Stimulated activated CD4-positive, alpha-beta T cell treated with anti-CD3 and anti-CD28 coated beads, Interleukin-1b, Interleukin-23, amount 100 ng/mL, for 24 hours (primary cell): ENCODE measurements around the gene PKP3.
"Not testable (repeated sequence)": the region's sequence is repeated elsewhere in the genome, so short reads cannot be mapped to it uniquely, and the experiment has no call there.

Experiments
- DNase-seq, 4 experiments: peaks; one replicate each; pipeline ENCODE4 v3.0.0-alpha.2; 2020; ENCODE audit warnings: low read depth in 4 of 4, low spot score in 1 of 4

Gene PKP3

DNA sequence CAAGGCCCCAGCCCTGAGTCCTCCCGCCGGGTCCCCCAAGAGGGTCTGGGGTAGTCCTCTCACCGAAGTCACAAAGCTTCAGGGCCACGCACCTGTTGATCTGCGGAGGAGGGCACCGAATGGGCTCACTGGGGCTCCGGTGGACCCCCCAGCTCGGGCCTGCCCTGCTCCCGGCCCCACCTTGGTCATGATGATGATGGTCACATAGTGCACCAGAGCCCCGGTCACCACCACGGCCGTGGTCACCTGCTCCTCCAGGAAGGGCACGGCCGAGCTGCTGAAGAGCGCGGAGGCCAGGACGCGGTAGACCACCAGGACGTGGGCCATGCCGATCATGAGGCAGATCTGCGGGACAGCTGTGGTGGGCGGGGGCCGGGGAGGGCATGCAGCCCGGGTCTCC, 34.3 kb downstream of the PKP3 start:
- DNase-seq = no peak

DNA sequence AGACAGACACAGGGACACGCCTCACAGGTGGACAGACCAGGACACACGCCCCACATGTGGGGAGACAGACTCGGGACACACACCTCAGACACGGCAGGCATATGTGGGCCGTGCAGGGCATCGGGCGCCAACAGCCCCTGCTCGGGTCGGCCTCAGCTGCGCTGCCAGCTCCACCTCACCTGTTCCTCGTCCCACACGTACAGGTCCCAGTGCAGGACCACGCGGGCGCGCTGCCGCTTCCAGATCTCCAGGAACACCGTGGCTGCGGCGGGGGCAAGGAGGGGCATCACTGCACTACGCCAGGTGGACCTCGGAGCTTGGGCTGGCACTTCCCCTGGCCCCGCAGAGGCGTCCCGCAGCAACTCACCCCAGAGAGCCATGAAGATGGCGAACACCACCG, 35.4 kb downstream of the PKP3 start:
- DNase-seq = no peak

DNA sequence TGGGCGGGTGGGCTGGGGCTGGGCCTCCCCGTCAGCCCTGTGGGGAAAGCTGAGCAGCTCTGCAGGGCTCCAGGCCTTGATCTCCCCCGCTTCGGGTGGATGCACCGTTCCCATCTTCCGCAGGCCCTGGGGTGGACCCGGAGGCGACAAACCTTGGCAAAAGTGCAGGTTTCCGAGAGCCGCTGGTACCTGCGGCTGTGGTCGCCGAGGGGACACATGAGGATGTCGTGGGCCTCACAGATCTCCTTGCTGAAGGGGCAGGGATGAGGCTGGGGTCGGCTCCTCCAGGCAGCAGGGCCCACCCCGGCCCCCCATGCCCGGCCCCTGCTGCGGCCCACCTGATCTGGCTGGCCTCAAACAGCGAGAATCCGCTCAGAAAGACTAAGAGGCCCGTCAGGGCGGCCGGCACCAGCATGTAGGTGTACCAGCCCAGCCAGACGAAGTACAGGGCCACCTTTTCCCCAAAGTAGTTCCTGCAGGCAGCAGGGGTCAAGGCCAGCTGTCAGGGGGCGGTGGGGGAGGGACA, 36.0 kb downstream of the PKP3 start:
- DNase-seq = no peak

DNA sequence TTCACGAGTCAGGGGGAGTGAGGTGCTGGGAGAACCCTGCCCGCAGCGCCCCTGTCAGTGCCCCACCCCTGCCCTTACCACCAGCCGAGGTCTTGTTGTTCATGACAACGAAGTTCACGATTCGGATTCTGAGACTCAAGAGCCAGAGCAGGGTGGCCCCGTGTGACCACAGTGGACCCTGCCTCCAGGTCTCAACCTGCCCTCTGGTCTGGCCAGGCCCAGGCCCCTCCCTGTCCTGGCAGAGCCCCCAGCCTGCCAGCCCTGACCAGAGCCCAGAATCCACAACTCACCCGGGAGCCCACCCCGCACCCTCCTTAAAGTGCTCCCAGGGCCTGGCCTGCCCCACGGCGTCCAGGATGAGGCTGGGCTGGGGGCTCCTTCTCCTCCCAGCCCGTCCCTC, 37.9 kb downstream of the PKP3 start:
- DNase-seq = no peak

DNA sequence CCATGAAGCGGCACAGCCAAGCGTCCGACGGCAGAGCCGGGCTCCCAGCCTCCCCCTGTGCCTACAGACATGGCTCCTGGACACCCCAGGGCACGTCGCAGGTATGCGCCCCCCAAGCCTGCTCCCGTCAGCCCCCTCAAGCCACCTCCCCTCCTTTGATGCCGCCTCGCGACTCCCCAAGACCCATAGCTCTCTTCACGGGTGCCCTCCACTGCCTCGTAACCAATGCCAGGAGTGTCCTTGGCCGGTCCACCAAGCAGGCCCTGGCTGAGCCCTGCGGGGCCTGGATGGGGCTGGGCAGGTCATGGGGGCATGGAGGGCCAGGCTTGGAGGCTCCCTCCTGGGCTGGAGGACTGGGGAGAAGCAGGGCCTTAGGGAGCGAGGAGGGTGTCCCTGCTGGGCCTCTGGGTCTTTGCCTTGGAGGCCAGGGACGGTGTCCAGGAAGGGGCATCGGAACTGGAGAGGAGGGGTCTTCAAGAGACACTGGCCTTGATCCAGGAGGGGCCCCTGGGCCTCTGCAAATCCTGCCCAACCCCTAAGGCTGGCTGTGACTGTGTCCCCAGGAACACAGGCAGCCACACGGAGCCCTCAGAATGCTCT, 38.6 kb downstream of the PKP3 start:
- no peak for DNase-seq

DNA sequence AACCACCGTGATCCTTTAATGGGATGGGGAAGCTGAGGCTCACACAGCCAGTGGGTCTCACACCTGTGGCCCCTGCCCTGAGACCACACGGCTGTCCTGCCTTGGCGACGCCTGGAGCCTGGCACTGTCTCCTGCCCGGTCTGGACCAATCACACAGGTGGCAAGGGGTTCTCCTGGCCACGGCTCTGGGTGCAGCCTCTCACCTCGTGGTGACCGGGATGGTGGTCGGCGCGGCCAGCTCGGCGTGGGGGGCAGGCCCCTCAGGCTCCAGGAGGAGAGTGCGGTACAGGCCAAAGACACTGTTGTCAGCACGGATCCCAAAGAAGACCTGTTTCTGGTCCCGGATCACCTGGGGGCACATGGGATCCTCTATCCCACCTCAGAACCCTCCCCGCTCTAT, 39.1 kb downstream of the PKP3 start:
- DNase-seq = no peak

DNA sequence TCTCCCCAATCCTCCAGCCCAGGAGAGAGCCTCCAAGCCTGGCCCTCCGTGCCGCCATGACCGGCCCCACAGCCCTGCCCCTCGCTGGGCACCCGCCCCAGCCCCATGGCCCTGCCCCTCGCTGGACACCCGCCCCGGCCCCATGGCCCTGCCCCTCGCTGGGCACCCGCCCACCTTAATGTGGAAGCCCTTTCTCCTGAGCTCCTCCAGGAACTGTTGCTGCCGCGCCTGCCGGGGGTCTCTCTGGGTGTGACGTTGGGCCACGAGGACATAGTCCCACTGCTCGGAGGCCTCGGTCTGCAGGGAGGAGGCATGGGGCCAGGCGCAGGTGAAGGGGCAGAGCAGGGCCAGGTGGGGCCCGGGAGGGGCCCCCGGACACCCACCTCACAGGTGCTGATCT, 39.6 kb downstream of the PKP3 start:
- DNase-seq = no peak

DNA sequence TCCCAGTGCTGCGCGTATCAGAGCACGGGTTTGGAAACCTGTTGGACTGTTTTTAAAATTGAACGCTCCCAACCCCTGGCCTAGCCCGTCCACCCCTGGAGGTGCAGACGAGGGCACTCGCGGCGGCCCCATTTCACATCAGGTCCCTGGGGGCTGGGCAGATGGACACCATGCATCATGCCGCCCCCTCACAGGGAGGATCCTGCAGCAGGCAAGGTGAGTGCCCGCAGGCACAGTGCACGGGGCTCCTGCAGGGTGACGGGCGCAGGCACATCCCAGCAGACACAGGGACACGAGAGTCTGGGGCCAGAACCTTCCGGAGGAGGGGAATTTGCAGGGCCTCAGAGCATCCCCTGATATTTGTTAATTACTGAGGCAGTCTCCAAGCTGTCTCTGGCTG, 40.5 kb downstream of the PKP3 start:
- DNase-seq = no peak

- not testable (repeated sequence) for DNase-seq
Measured at GRCh38 chr11:434999-435740, 41.2 kb downstream of the PKP3 start.

DNA sequence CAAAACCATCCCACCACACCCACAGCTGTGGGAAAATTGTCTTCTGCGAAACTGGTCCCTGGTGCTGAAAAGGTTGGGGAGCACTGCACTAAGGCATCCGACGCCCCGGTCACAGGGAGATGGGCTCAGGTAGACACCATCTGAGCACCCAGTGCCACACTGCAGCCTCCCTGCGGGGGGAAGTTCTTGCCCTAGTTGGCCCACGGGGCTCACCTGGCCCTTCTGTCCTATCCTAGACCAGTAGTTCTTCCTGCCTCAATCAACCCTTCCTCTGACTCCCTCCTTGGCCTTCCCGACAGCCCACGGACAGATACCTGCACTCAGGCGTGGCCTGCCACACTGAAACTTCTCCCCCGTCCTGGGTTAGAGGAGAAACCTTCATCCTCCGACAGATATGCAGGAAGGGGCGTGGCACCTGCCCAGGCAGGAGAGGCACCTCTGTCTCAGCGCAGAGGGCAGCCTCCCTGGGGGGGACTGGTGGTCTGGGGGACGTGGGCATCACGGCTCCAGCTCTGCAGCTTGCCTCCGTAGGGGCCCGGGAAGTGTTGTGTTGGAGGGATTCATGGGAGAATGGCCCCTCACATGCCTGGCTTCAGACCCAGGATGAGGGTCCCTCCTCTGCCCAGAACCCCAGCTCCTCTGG, 43.3 kb downstream of the PKP3 start:
- DNase-seq = no peak

DNA sequence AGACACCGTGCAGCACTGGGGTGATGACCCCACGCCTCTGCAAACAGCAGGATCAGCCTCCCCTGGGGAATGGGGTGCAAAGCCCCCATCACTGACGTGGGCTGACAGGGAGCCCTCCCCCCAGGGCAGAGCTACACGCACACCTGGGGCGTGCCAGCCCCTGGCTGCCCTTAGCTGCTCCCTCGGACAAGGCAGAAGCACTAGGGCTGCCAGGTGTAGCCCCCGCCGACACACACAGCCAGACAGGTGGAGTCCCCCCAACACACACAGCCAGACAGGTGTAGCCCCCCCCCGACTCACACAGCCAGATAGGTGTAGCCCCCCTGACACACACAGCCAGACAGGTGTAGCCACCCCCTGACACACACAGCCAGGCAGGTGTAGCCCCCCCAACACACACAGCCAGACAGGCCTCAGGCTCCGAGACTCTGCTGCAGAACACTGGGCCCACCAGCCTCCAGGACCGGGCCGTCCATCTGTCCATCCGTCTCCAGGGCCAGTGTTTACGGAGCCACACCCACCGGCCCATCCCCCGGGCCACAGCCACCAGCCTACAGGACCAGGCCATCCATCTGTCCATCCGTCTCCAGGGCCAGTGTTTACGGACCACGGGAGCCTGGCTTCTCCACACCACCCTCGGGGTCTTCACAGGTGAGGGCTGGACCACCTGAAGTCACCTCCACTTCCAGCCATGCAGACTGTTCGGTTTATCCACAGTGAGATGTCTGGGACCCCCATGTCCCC, 44.3 kb downstream of the PKP3 start:
- no peak for DNase-seq

GRCh38 chr11:439315-440064, 45.5 kb downstream of the PKP3 start:
- no peak for DNase-seq

GRCh38 chr11:440065-441042, 46.3 kb downstream of the PKP3 start:
- no peak for DNase-seq

DNA sequence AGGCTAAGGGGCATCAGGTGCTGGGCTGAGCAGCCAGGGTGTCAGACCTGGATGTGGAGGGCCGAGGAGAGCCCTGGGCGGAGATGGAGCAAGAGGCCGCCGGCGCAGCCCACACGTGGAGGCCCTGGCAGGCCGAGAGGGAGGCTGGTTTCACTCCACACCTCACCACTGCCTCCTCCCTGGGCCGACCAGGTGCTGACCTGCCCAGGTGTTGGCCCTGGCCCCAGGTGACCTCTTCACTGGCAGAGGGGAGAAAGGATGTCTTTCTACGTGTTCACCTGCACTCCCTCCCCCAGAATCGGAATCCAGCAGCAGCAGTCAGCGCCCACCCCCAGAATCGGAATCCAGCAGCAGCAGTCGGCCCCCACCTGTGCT, 47.0 kb downstream of the PKP3 start:
- DNase-seq = no peak

GRCh38 chr11:441418-442274, 47.6 kb downstream of the PKP3 start, which contains the start of gene ANO9:
ANO9 (minus strand) TSS chr11:442011; CDS start chr11:441926, 85 bp downstream.
- DNase-seq = peak in 2 of 4 experiments; percentile 48 to 59

GRCh38 chr11:442611-443081, 48.6 kb downstream of the PKP3 start:
- DNase-seq = no peak

GRCh38 chr11:443542-444199, 49.7 kb downstream of the PKP3 start:
- DNase-seq = no peak
